ENCODE data around the gene SI.

GRCh38 chr3:165081183-165081582, 2.9 kb upstream of the SI start:
- TF ChIP-seq CTCF (IDR thresholded peaks at IDR 0.05; ENCODE audit: poor library complexity), result no peak
- no peak for TF ChIP-seq EZH2phosphoT487 (IDR thresholded peaks at IDR 0.05; ENCODE audit: low read depth, severe bottlenecking, unreplicated experiment)

Measured in hepatocyte (in vitro differentiated cells).